Inferior parietal cortex (tissue), 1 donor: Measurements from ENCODE around the gene LARP6.
"Not testable (repeated sequence)": the region's sequence is repeated elsewhere in the genome, so short reads cannot be mapped to it uniquely, and the experiment has no call there.

Source experiments
- DNase-seq: peaks from one replicate; pipeline ENCODE4 v3.0.0-alpha.2; 2016; ENCODE audit errors: extremely low spot score

LARP6 gene

GRCh38 chr15:70853973-70854665 lies at the start of gene LARP6:
LARP6 (minus strand) TSS chr15:70854157; CDS start chr15:70854088, 69 bp downstream.
- peak; percentile 46 for DNase-seq

- DNase-seq: no peak
These were observed 48.1 kb upstream of the LARP6 start for GRCh38 chr15:70902107-70902506.

- DNase-seq: no peak
These were observed 39.1 kb upstream of the LARP6 start for GRCh38 chr15:70892912-70893560.

GRCh38 chr15:70892002-70892911 lies 38.3 kb upstream of the LARP6 start, which contains the start of the genes LRRC49 and THAP10:
LRRC49 (plus strand) TSS chr15:70892826; CDS start chr15:70892895, 69 bp downstream.
THAP10 (minus strand) TSS chr15:70892433; CDS start chr15:70892272, 161 bp downstream.
- peak; percentile 95 for DNase-seq

GRCh38 chr15:70882361-70882760 lies 28.4 kb upstream of the LARP6 start:
- DNase-seq: no peak

GRCh38 chr15:70880781-70881180 lies 26.8 kb upstream of the LARP6 start:
- DNase-seq: no peak

- no peak for DNase-seq
These were observed 25.4 kb upstream of the LARP6 start for GRCh38 chr15:70879401-70879800.

- no peak for DNase-seq
These were observed 22.7 kb upstream of the LARP6 start for GRCh38 chr15:70876683-70877082.

- DNase-seq: no peak
These were observed 22.1 kb upstream of the LARP6 start for GRCh38 chr15:70876011-70876410.

GRCh38 chr15:70875001-70875782 lies 21.2 kb upstream of the LARP6 start:
- peak; percentile 81 for DNase-seq

GRCh38 chr15:70873232-70874054 lies 19.5 kb upstream of the LARP6 start:
- DNase-seq: no peak

- DNase-seq: not testable (repeated sequence)
These were observed 17.5 kb upstream of the LARP6 start for GRCh38 chr15:70871490-70871889.

- peak; percentile 70 for DNase-seq
These were observed 16.1 kb upstream of the LARP6 start for GRCh38 chr15:70870051-70870450.

GRCh38 chr15:70869346-70869745 lies 15.4 kb upstream of the LARP6 start:
- no peak for DNase-seq

GRCh38 chr15:70867911-70868467 lies 14.0 kb upstream of the LARP6 start:
- DNase-seq: peak; percentile 62

- no peak for DNase-seq
These were observed 13.2 kb upstream of the LARP6 start for GRCh38 chr15:70866982-70867641.

- peak; percentile 87 for DNase-seq
These were observed 9.7 kb upstream of the LARP6 start for GRCh38 chr15:70863450-70864218.

- no peak for DNase-seq
These were observed 6.0 kb upstream of the LARP6 start for GRCh38 chr15:70859998-70860397.
